Uterus (tissue), 2 donors: Measurements from ENCODE around the gene CPED1.

Source experiments
- POLR2A ChIP-seq, 2 donors: fragments of 450-650 bp; IDR thresholded peaks; one replicate each; pipeline ENCODE4 v1.6.1; 2016; ENCODE audit warnings: antibody characterized with exemption in 2 of 2, mild to moderate bottlenecking in 1 of 2, moderate library complexity in 1 of 2
- TF ChIP-seq, protein P1 (sequence below), 4 experiments: fragments of 200-600 bp in 2 of 4; fragments of 450-650 bp in 2 of 4; sonication (generic) in 2 of 4; IDR thresholded peaks; one replicate each; pipeline ENCODE4 v1.5.1; 2016 to 2019; ENCODE audit warnings: antibody characterized with exemption in 4 of 4, mild to moderate bottlenecking in 2 of 4, moderate library complexity in 1 of 4

DNA sequence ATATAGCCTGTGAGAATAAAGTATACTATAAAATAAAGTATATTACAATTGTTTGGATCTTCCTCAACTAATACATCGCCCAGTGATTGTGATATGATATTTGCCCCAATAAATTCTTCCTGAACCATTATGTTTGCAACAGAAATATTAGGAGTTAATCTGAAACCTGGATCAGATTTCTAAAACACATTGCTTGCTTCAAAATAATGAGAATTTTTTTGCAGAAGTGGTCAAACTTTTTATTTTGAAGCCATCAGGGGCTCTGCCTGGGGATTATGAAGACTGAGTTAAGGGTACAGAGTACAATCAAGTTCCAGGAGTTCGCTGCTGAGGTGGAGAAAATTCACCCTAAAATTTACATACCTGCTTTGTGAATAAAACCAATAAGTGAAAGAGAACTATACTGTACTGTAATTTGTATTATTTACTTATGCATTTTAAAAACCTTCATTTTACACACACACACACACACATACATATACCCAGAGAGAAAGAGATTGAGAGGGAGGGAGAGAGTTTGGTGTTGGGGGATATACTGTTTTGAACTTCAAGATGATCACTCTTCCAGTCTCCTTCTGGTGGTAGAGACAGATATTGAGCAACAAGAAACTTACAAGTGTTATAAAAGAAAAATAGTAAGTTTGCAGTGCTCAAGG, 91.9 kb downstream of the CPED1 start:
- TF ChIP-seq, protein P1, sequence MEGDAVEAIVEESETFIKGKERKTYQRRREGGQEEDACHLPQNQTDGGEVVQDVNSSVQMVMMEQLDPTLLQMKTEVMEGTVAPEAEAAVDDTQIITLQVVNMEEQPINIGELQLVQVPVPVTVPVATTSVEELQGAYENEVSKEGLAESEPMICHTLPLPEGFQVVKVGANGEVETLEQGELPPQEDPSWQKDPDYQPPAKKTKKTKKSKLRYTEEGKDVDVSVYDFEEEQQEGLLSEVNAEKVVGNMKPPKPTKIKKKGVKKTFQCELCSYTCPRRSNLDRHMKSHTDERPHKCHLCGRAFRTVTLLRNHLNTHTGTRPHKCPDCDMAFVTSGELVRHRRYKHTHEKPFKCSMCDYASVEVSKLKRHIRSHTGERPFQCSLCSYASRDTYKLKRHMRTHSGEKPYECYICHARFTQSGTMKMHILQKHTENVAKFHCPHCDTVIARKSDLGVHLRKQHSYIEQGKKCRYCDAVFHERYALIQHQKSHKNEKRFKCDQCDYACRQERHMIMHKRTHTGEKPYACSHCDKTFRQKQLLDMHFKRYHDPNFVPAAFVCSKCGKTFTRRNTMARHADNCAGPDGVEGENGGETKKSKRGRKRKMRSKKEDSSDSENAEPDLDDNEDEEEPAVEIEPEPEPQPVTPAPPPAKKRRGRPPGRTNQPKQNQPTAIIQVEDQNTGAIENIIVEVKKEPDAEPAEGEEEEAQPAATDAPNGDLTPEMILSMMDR (IDR thresholded peaks at IDR 0.05): no peak
- no peak for TF ChIP-seq POLR2A (IDR thresholded peaks at IDR 0.05)
